ENCODE data around the gene SUSD3. TPM values are rescaled to one million over a fixed set of nuclear protein-coding genes. Genes with fewer than 3 reads are reported as not detected.

The SUSD3 gene
- total and polyA plus RNA-seq, 2 donors (not counting 3 experiments of a cell fraction or from before 2014, with no cell fraction given), result not detected

DNA sequence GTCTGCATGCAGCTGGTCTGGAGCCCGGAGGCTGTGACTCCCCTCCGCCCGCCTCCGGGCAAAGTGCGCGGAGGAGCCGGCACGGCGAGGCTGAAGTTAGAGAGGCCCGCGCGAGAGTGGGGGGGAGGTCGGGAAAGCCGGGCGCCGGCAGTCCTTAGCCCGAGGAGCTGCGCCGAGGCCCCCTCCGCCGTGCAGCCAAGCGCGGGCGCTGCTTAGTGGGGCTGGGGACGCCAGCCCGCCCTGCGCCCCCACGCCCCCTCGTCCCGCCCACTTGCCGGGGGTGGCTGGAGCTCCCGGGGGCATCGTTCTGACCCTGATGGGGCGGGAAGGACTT is 75.1 kb downstream of the SUSD3 start:
- intact Hi-C loops (cut with micrococcal nuclease), result loop anchor here (1.0 kb wide), 1 partner anchor 35 kb away; no protein-coding TSS in a partner anchor
- no TSS peak for BruUV-seq (replicated peaks)

DNA sequence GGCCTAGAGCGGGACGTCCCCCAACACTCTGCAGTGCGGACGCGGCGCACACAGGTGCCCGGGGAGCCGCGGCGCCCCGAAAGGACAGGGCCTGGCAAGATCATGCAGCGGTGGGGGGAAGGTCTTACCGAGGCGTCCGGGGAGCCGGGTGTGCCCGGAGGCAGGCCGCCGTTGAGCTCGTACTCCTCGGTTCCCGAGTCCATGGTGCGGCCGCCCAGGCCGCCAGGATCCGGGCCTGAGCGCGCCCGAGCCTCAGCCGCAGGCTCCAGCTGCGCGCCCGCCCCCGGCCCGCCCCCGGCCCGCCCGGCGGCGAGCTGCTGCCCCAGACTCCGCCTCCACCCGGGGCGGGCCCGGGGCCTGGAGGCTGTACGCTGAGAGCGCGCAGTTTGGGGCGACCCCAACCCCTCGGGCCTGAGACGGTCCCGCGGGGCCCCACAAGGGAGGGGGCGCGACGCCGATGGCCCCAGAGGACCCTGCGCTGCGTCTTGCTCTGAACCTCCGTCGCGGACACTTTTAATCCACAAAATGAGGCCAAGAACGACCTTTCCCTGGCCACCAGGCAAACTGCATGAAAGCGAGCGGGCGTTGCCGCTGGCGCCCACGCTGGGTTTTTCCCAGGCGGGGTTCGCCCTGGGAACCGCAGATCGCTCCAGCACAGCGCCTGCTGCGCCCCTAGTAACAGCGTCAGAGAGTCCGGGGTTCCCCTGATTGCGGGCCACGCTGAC is 75.7 kb downstream of the SUSD3 start, which contains the start of gene NINJ1:
TSS of gene NINJ1 (minus strand) at position 237 of the 725 bp plus-strand sequence. CDS start at position 203, 34 bp downstream.
- CTCF ChIA-PET, result interaction anchor here (0.8 to 1.8 kb wide), 10 partner anchors 10 to 432 kb away, joined by 3 to 13 read pairs (median 5); no protein-coding TSS in a partner anchor
- H3K9ac ChIP-seq (replicated peaks; ENCODE audit: extremely low read depth, insufficient read depth, low read length), result peak within 1 kb of the TSS; percentile 92
- H3K4me3 ChIP-seq (replicated peaks in 1 of 3; ENCODE audit: insufficient read depth in 1 of 3, low read depth in 1 of 3, low read length in 3 of 3), result peak within 1 kb of the TSS; percentile 54 to 63 (median 58)
- no peaks in the 10 kb centered on the region for H3K9me1 ChIP-seq (replicated peaks; ENCODE audit: control insufficient read depth, extremely low read depth, insufficient read depth, low read length)
- FAIRE-seq, result peak; percentile 76
- H3K4me1 ChIP-seq (ENCODE audit: control insufficient read depth, extremely low read depth, insufficient read depth, low read length), result peaks cover 49% of the 10 kb centered on the region
- H3K27me3 ChIP-seq (ENCODE audit: control insufficient read depth in 2 of 2, insufficient read depth in 2 of 2, low read length in 2 of 2), result no peaks in the 10 kb centered on the region
- TF ChIP-seq, protein P1, sequence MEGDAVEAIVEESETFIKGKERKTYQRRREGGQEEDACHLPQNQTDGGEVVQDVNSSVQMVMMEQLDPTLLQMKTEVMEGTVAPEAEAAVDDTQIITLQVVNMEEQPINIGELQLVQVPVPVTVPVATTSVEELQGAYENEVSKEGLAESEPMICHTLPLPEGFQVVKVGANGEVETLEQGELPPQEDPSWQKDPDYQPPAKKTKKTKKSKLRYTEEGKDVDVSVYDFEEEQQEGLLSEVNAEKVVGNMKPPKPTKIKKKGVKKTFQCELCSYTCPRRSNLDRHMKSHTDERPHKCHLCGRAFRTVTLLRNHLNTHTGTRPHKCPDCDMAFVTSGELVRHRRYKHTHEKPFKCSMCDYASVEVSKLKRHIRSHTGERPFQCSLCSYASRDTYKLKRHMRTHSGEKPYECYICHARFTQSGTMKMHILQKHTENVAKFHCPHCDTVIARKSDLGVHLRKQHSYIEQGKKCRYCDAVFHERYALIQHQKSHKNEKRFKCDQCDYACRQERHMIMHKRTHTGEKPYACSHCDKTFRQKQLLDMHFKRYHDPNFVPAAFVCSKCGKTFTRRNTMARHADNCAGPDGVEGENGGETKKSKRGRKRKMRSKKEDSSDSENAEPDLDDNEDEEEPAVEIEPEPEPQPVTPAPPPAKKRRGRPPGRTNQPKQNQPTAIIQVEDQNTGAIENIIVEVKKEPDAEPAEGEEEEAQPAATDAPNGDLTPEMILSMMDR (IDR thresholded peaks at IDR 0.05; ENCODE audit: extremely low read depth in 1 of 2, insufficient read depth in 1 of 2, low read depth in 1 of 2, low read length in 2 of 2), result peak in 1 of 2 donors; percentile 5
- TF ChIP-seq EZH2 (IDR thresholded peaks at IDR 0.05; ENCODE audit: borderline replicate concordance, low read depth, low read length, severe bottlenecking) (no peak), POLR2A (IDR thresholded peaks at IDR 0.05; ENCODE audit: low read depth, low read length) (peak; percentile 77), POLR2AphosphoS5 (IDR thresholded peaks at IDR 0.05; ENCODE audit: insufficient read depth, low read depth, low read length) (peak; percentile 43)
- peak within 1 kb of the TSS; percentile 89 for H2AFZ ChIP-seq (ENCODE audit: low read depth, low read length)
- no peaks in the 10 kb centered on the region for H3K36me3 ChIP-seq (ENCODE audit: control insufficient read depth in 2 of 2, extremely low read depth in 1 of 2, insufficient read depth in 2 of 2, low read length in 2 of 2)
- no peaks in the 10 kb centered on the region for H3K9me3 ChIP-seq (replicated peaks; ENCODE audit: control insufficient read depth, insufficient read depth, low read length)
- peaks cover 8% of the 10 kb centered on the region for H3K79me2 ChIP-seq (ENCODE audit: control insufficient read depth, insufficient read depth, low read length)
- POLR2A ChIA-PET, result interaction anchor here (0.6 to 1.7 kb wide), 3 partner anchors 15 to 459 kb away, joined by 5 to 11 read pairs (median 8); partner anchors contain the start of gene CARD19
- intact Hi-C loops (cut with micrococcal nuclease) (no loop called here), dilution Hi-C loops (cut with MboI; ENCODE audit: extremely low pct_ligation_motif_present, low sequenced_read_pairs) (no loop called here)
- H4K20me1 ChIP-seq (replicated peaks; ENCODE audit: control insufficient read depth, extremely low read depth, insufficient read depth, low read length), result no peaks in the 10 kb centered on the region
- H3K4me2 ChIP-seq (ENCODE audit: insufficient read depth, low read length), result peak within 1 kb of the TSS; percentile 47
- peak; percentile 83 for DNase-seq (ENCODE audit: low read depth, low spot score)
- BruUV-seq (replicated peaks), result no TSS peak
- H3K27ac ChIP-seq (ENCODE audit: insufficient read depth, low read depth, low read length), result peak within 1 kb of the TSS; percentile 75

More for the DNA sequence above, 75.1 kb downstream of the SUSD3 start:
- dilution Hi-C loops (cut with MboI; ENCODE audit: extremely low pct_ligation_motif_present, low sequenced_read_pairs), result no loop called here
- no peaks in the 10 kb centered on the region for H3K9me1 ChIP-seq (replicated peaks; ENCODE audit: control insufficient read depth, extremely low read depth, insufficient read depth, low read length)
- TF ChIP-seq, protein P2, sequence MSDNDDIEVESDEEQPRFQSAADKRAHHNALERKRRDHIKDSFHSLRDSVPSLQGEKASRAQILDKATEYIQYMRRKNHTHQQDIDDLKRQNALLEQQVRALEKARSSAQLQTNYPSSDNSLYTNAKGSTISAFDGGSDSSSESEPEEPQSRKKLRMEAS (IDR thresholded peaks at IDR 0.05; ENCODE audit: insufficient read depth, insufficient read length), result no peak
- peak; percentile 8 for TF ChIP-seq JUN (IDR thresholded peaks at IDR 0.05; ENCODE audit: borderline replicate concordance, insufficient read depth, insufficient read length, low read depth)
- peak; percentile 2 for TF ChIP-seq POLR2AphosphoS5 (IDR thresholded peaks at IDR 0.05; ENCODE audit: insufficient read depth, low read depth, low read length)
- peak overlapping the region; percentile 54 to 63 (median 58) for H3K4me3 ChIP-seq (replicated peaks in 1 of 3; ENCODE audit: insufficient read depth in 1 of 3, low read depth in 1 of 3, low read length in 3 of 3)
- peak overlapping the region; percentile 47 for H3K4me2 ChIP-seq (ENCODE audit: insufficient read depth, low read length)
- H3K9ac ChIP-seq (replicated peaks; ENCODE audit: extremely low read depth, insufficient read depth, low read length), result peak overlapping the region; percentile 92
- peak; percentile 79 for FAIRE-seq
- POLR2A ChIA-PET, result interaction anchor here (0.6 to 1.7 kb wide), 3 partner anchors 14 to 459 kb away, joined by 5 to 11 read pairs (median 8); partner anchors contain the start of gene CARD19
- no peaks in the 10 kb centered on the region for H3K36me3 ChIP-seq (ENCODE audit: control insufficient read depth in 2 of 2, extremely low read depth in 1 of 2, insufficient read depth in 2 of 2, low read length in 2 of 2)
- DNase-seq (ENCODE audit: low read depth, low spot score), result peak; percentile 74
- no peaks in the 10 kb centered on the region for H3K27me3 ChIP-seq (ENCODE audit: control insufficient read depth in 2 of 2, insufficient read depth in 2 of 2, low read length in 2 of 2)
- no peaks in the 10 kb centered on the region for H4K20me1 ChIP-seq (replicated peaks; ENCODE audit: control insufficient read depth, extremely low read depth, insufficient read depth, low read length)
- H3K4me1 ChIP-seq (ENCODE audit: control insufficient read depth, extremely low read depth, insufficient read depth, low read length), result peaks cover 54% of the 10 kb centered on the region
- peak overlapping the region; percentile 75 for H3K27ac ChIP-seq (ENCODE audit: insufficient read depth, low read depth, low read length)
- CTCF ChIA-PET, result interaction anchor here (0.8 to 1.8 kb wide), 10 partner anchors 10 to 433 kb away, joined by 3 to 13 read pairs (median 5); no protein-coding TSS in a partner anchor
- no peaks in the 10 kb centered on the region for H3K9me3 ChIP-seq (replicated peaks; ENCODE audit: control insufficient read depth, insufficient read depth, low read length)
- H2AFZ ChIP-seq (ENCODE audit: low read depth, low read length), result peak overlapping the region; percentile 88
- H3K79me2 ChIP-seq (ENCODE audit: control insufficient read depth, insufficient read depth, low read length), result peaks cover 8% of the 10 kb centered on the region

Measured in endothelial cell of umbilical vein (primary cell).